HepG2 (cell line): ENCODE results near the gene FBH1. TPM values are rescaled to one million over a fixed set of nuclear protein-coding genes. Genes with fewer than 3 reads are reported as not detected.
A peak's percentile ranks its signal among the peaks of the same experiment; 100 is the strongest.

Experiments
- ATAC-seq: fragments of 200-7000 bp; cut with Tn5 transposase; 3 replicates; pipeline ENCODE4 v1.9.1; 2020; ENCODE audit warnings: mild to moderate bottlenecking, moderate library complexity
- BruUV-seq: library from RNA; stranded (reverse); fragments of 400-500 nt; replicated peaks from 2 replicates; lab custom pipeline; 2021; lab: Mats Ljungman, UMichigan
- CTCF ChIA-PET: fragments of 300-600 bp; formaldehyde crosslinking; extraction: SDS; loops from one replicate; lab custom pipeline; 2021; ENCODE audit warnings: low total read pairs, inconsistent platforms, low intra/inter-chr PET ratio; lab: Yijun Ruan, JAX
- POLR2A ChIA-PET: fragments of 350-600 bp; sonication (Branson Sonifier 250); formaldehyde crosslinking; loops from one replicate; lab custom pipeline; 2020; ENCODE audit warnings: antibody characterized with exemption, inconsistent platforms; lab: Yijun Ruan, JAX
- DNase-seq: peaks from one replicate; pipeline ENCODE4 v3.0.0-alpha.2; 2015; ENCODE audit warnings: low spot score
- FAIRE-seq: peaks from 3 replicates; lab custom pipeline; 2011; peaks lifted over from hg19 to GRCh38; lab: Jason Lieb, UNC
- H2AFZ ChIP-seq: one replicate; pipeline ENCODE4 v1.6.1; 2011; ENCODE audit warnings: low read length, inconsistent platforms
- H3K27ac ChIP-seq: fragments of 300-600 bp; 3 replicates; pipeline ENCODE4 v1.8.0; 2011; ENCODE audit warnings: mixed run types, mild to moderate bottlenecking, mixed read lengths, low read length, inconsistent platforms; ENCODE audit not compliant: insufficient read depth; ENCODE audit errors: extremely low read length
- H3K27me3 ChIP-seq, 2 experiments: fragments of 200-600 bp in 1 of 2; 2 replicates in 1 of 2; 3 replicates in 1 of 2; pipeline versions ENCODE4 v1.6.0 to v1.8.0; 2011; ENCODE audit warnings: low read length in 2 of 2, mild to moderate bottlenecking in 2 of 2, moderate library complexity in 2 of 2, inconsistent platforms in 1 of 2; ENCODE audit not compliant: insufficient read depth in 2 of 2, control insufficient read depth in 1 of 2
- H3K36me3 ChIP-seq, 2 experiments: fragments of 200-600 bp in 1 of 2; replicated peaks in 1 of 2; 2 replicates in 1 of 2; 3 replicates in 1 of 2; pipeline versions ENCODE4 v1.5.1 to v1.8.0; 2011; ENCODE audit warnings: low read length in 2 of 2, inconsistent platforms in 1 of 2; ENCODE audit not compliant: insufficient read depth in 2 of 2, control insufficient read depth in 1 of 2
- H3K4me1 ChIP-seq: 2 replicates; pipeline ENCODE4 v1.5.1; 2012; ENCODE audit warnings: low read length, inconsistent platforms; ENCODE audit not compliant: insufficient read depth
- H3K4me2 ChIP-seq: 2 replicates; pipeline ENCODE4 v1.6.0; 2011; ENCODE audit warnings: low read depth, low read length, inconsistent platforms
- H3K4me3 ChIP-seq, 3 experiments: fragments of 200-600 bp in 1 of 3; sonication (generic), shearing (Covaris generic) in 1 of 3; replicated peaks in 1 of 3; 2 replicates each; pipeline ENCODE4 v1.5.1; 2011 to 2016; ENCODE audit warnings: low read length in 3 of 3, inconsistent platforms in 2 of 3, low read depth in 2 of 3, mild to moderate bottlenecking in 2 of 3, control low read depth in 1 of 3, mixed read lengths in 1 of 3; ENCODE audit not compliant: insufficient read depth in 1 of 3
- H3K79me2 ChIP-seq: one replicate; pipeline ENCODE4 v1.6.1; 2011; ENCODE audit warnings: low read length, inconsistent platforms; ENCODE audit not compliant: insufficient read depth
- H3K9ac ChIP-seq: 2 replicates; pipeline ENCODE4 v1.6.0; 2011; ENCODE audit warnings: mild to moderate bottlenecking, low read depth, low read length, inconsistent platforms; ENCODE audit not compliant: insufficient read depth
- H3K9me3 ChIP-seq: 2 replicates; pipeline ENCODE4 v1.5.1; 2012; ENCODE audit warnings: mild to moderate bottlenecking, low read length
- H4K20me1 ChIP-seq: 2 replicates; pipeline ENCODE4 v1.6.0; 2011; ENCODE audit warnings: inconsistent platforms, mild to moderate bottlenecking, low read length, moderate library complexity; ENCODE audit not compliant: insufficient read depth
- GABPB1 ChIP-seq: IDR thresholded peaks from 2 replicates; pipeline ENCODE4 v1.6.1; 2016; ENCODE audit warnings: mild to moderate bottlenecking, missing genetic modification reagents, moderate library complexity, missing compliant biosample characterization
- MTA1 ChIP-seq: sonication (generic); formaldehyde crosslinking; IDR thresholded peaks from 2 replicates; pipeline ENCODE4 v1.4.0; 2020; ENCODE audit warnings: missing genetic modification reagents, mild to moderate bottlenecking, borderline replicate concordance
- PCBP1 ChIP-seq: fragments of 200-400 bp; formaldehyde crosslinking; IDR thresholded peaks from 2 replicates; pipeline ENCODE4 v1.6.1; 2017; ENCODE audit warnings: mild to moderate bottlenecking, low read depth, low read length, borderline replicate concordance
- PHF8 ChIP-seq: sonication (generic); formaldehyde crosslinking; IDR thresholded peaks from 2 replicates; pipeline ENCODE4 v1.5.0; 2020; ENCODE audit warnings: missing genetic modification reagents
- SRSF1 ChIP-seq: fragments of 200-400 bp; formaldehyde crosslinking; optimal IDR thresholded peaks from 2 replicates; pipeline ENCODE3; 2017; ENCODE audit warnings: mild to moderate bottlenecking, low read depth, low read length, moderate library complexity
- STAG1 ChIP-seq: sonication (generic); formaldehyde crosslinking; IDR thresholded peaks from 2 replicates; pipeline ENCODE4 v1.4.0; 2020; ENCODE audit warnings: missing genetic modification reagents
- TCF12 ChIP-seq, 2 experiments: fragments of 450-650 bp in 1 of 2; sonication (generic) in 1 of 2; formaldehyde crosslinking in 1 of 2; IDR thresholded peaks; 2 replicates each; pipeline versions ENCODE4 v1.6.1 to v1.8.0; 2017 to 2022; ENCODE audit warnings: antibody characterized with exemption in 1 of 2, mild to moderate bottlenecking in 1 of 2, missing genetic modification reagents in 1 of 2, moderate library complexity in 1 of 2
- ZNF468 ChIP-seq: sonication (generic); formaldehyde crosslinking; IDR thresholded peaks from 2 replicates; pipeline ENCODE4 v1.8.0; 2022; ENCODE audit warnings: mild to moderate bottlenecking, moderate library complexity, missing genetic modification reagents
- ZNF598 ChIP-seq: sonication (generic); formaldehyde crosslinking; IDR thresholded peaks from 2 replicates; pipeline ENCODE4 v1.5.1; 2020; ENCODE audit warnings: mild to moderate bottlenecking, missing genetic modification reagents, borderline replicate concordance
- WGBS: methylation state at CpG from one replicate; pipeline ENCODE4 v1.1.6; 2017; ENCODE audit warnings: low lambda C conversion rate; 5-methylcytosine and 5-hydroxymethylcytosine counted together
- in situ Hi-C: cut with HindIII; loops from 2 replicates; pipeline ENCODE4 v1.10.0; 2017; ENCODE audit warnings: low pct_unique_long_range_greater_than_20kb; ENCODE audit not compliant: extremely low pct_ligation_motif_present
- intact Hi-C: fragments of 100-400 bp; cut with micrococcal nuclease; formaldehyde crosslinking; loops from one replicate; pipeline ENCODE4 v1.10.0; 2022; ENCODE audit not compliant: unreplicated experiment
- polyA plus RNA-seq, 8 experiments: library from polyadenylated mRNA; depleted of rRNA in 3 of 8; stranded (reverse) in 7 of 8; unstranded in 1 of 8; fragments of >200 nt; fragmentation: Illumina TruSeq in 4 of 8; extraction: Trizol in 4 of 8; gene quantifications; 2 replicates each; pipeline versions ENCODE4 v1.2.1 to v1.2.3, GENCODE V29; 2011 to 2016; ENCODE audit warnings: low read depth in 4 of 8, missing spikeins in 1 of 8, mixed read lengths in 1 of 8; ENCODE audit not compliant: insufficient read depth in 1 of 8
- total RNA-seq, 5 experiments: library from RNA; depleted of rRNA; stranded (reverse); fragments of >200 nt; fragmentation: Illumina TruSeq; extraction: Trizol; gene quantifications; 2 replicates each; pipeline ENCODE4 v1.2.3, GENCODE V29; 2016; ENCODE audit warnings: low read depth in 1 of 5
- TF ChIP-seq, protein P1 (sequence below): sonication (generic); formaldehyde crosslinking; IDR thresholded peaks from 2 replicates; pipeline ENCODE4 v1.8.0; 2022; ENCODE audit warnings: missing genetic modification reagents, mild to moderate bottlenecking, borderline replicate concordance
- TF ChIP-seq, protein P2 (sequence below): sonication (generic); formaldehyde crosslinking; IDR thresholded peaks from 2 replicates; pipeline ENCODE4 v1.9.0; 2021; ENCODE audit warnings: mild to moderate bottlenecking, missing genetic modification reagents
- TF ChIP-seq, protein P3 (sequence below): sonication (generic); formaldehyde crosslinking; IDR thresholded peaks from 2 replicates; pipeline ENCODE4 v1.4.0; 2020; ENCODE audit warnings: low read depth, mild to moderate bottlenecking, missing genetic modification reagents
- TF ChIP-seq, protein P4 (sequence below): sonication (generic); formaldehyde crosslinking; conservative IDR thresholded peaks from 2 replicates; pipeline ENCODE4 v1.4.0; 2020; ENCODE audit warnings: missing genetic modification reagents

The FBH1 gene
- total and polyA plus RNA-seq, 2 of the 13 experiments (the other 11 are each of a cell fraction or from before 2014, with no cell fraction given), result 48.8 to 60.3 TPM

DNA sequence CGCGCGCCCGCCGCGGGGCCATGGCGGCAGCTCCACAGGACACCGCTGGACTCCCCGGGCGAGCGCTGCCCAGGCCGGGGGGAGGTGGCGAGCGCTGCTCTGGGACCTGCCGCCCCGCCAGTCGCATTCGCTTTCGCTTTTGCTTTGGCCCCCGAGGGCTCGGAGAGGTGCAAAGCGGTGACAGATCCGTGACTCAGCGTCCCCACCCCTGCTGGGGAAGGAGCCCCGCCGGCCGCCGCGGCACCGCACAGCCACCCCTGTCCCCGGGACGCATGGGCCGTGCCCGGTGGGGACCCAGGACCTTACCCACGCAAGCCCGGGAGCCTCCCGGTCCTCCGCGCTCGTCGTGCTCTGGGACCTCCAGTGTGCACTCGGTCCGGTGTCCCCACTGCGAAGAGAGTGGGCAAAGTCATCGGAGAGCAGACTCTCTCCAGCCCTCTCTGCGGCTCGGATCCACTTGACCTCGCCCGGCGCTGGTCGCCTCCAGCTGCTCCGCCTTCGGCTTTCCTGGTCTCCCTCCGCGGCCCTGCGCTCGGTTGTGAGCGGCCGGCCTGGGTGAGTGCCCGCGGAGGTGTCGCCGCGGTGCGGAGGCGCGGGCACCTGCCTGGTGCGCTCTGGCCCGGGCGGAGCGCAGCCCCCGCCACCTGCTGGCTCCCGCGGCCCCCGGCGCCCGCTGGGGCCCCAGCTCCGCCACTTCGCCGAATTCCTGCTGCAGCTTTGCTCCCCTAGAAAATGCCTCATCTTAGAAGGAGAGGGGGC is 87.6 kb downstream of the FBH1 start, which contains the start of gene IL15RA:
Gene IL15RA, minus strand, starts transcription at position 73 of the 759 bp plus-strand sequence. Its CDS starts 51 bp downstream, at position 22.
- ChIA-PET CTCF (interaction anchor here (0.7 to 1.3 kb wide), 2 partner anchors 28 to 111 kb away, joined by 3 to 5 read pairs; partner anchors contain the start of gene RBM17), POLR2A (no interaction called here)
- BruUV-seq, result no TSS peak
- WGBS, result no CpG with 5 or more reads among the region's 80 CpGs
- no peak within 1 kb of the TSS for H2AFZ ChIP-seq
- peak within 1 kb of the TSS; percentile 63 to 79 (median 69) for H3K4me3 ChIP-seq
- in situ Hi-C loops, result no loop called here
- 0 out of 2 replicates have a peak, but pooled peaks cover 4% of the 10 kb centered on the region for H3K4me1 ChIP-seq
- peak; percentile 24 for DNase-seq
- no peaks in the 10 kb centered on the region for H3K36me3 ChIP-seq
- peaks cover 5 to 37% of the 10 kb centered on the region in 2 experiments; a peak in 4 of 5 replicates for H3K27me3 ChIP-seq
- ATAC-seq, result peak; percentile 93
- FAIRE-seq, result no peak
- H3K4me2 ChIP-seq, result peak within 1 kb of the TSS; percentile 84
- no peak within 1 kb of the TSS for H3K9ac ChIP-seq
- intact Hi-C loops, result no loop called here
- H4K20me1 ChIP-seq, result no peaks in the 10 kb centered on the region
- no peak within 1 kb of the TSS for H3K27ac ChIP-seq
- H3K9me3 ChIP-seq, result no peaks in the 10 kb centered on the region
- no peaks in the 10 kb centered on the region for H3K79me2 ChIP-seq
- TF ChIP-seq STAG1 (CRISPR knock-in tag) (peak; percentile 13; the same call in 1 of the 2 replicates), PHF8 (peak; percentile 21; the same call in 1 of the 2 replicates), PCBP1 (no peak), ZNF598 (CRISPR knock-in tag) (no peak), ZNF468 (no peak), MTA1 (CRISPR knock-in tag) (0 out of 2 replicates have a peak, but pooled peaks have one; percentile 44), TCF12 (IDR thresholded peaks at IDR 0.05) (no peak), TCF12 (CRISPR knock-in tag; IDR thresholded peaks at IDR 0.05) (no peak), GABPB1 (CRISPR knock-in tag) (peak; percentile 29; the same call in 1 of the 2 replicates), SRSF1 (peak; percentile 33)
- TF ChIP-seq, protein P1, sequence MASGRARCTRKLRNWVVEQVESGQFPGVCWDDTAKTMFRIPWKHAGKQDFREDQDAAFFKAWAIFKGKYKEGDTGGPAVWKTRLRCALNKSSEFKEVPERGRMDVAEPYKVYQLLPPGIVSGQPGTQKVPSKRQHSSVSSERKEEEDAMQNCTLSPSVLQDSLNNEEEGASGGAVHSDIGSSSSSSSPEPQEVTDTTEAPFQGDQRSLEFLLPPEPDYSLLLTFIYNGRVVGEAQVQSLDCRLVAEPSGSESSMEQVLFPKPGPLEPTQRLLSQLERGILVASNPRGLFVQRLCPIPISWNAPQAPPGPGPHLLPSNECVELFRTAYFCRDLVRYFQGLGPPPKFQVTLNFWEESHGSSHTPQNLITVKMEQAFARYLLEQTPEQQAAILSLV (CRISPR knock-in tag), result no peak
- TF ChIP-seq, protein P2, sequence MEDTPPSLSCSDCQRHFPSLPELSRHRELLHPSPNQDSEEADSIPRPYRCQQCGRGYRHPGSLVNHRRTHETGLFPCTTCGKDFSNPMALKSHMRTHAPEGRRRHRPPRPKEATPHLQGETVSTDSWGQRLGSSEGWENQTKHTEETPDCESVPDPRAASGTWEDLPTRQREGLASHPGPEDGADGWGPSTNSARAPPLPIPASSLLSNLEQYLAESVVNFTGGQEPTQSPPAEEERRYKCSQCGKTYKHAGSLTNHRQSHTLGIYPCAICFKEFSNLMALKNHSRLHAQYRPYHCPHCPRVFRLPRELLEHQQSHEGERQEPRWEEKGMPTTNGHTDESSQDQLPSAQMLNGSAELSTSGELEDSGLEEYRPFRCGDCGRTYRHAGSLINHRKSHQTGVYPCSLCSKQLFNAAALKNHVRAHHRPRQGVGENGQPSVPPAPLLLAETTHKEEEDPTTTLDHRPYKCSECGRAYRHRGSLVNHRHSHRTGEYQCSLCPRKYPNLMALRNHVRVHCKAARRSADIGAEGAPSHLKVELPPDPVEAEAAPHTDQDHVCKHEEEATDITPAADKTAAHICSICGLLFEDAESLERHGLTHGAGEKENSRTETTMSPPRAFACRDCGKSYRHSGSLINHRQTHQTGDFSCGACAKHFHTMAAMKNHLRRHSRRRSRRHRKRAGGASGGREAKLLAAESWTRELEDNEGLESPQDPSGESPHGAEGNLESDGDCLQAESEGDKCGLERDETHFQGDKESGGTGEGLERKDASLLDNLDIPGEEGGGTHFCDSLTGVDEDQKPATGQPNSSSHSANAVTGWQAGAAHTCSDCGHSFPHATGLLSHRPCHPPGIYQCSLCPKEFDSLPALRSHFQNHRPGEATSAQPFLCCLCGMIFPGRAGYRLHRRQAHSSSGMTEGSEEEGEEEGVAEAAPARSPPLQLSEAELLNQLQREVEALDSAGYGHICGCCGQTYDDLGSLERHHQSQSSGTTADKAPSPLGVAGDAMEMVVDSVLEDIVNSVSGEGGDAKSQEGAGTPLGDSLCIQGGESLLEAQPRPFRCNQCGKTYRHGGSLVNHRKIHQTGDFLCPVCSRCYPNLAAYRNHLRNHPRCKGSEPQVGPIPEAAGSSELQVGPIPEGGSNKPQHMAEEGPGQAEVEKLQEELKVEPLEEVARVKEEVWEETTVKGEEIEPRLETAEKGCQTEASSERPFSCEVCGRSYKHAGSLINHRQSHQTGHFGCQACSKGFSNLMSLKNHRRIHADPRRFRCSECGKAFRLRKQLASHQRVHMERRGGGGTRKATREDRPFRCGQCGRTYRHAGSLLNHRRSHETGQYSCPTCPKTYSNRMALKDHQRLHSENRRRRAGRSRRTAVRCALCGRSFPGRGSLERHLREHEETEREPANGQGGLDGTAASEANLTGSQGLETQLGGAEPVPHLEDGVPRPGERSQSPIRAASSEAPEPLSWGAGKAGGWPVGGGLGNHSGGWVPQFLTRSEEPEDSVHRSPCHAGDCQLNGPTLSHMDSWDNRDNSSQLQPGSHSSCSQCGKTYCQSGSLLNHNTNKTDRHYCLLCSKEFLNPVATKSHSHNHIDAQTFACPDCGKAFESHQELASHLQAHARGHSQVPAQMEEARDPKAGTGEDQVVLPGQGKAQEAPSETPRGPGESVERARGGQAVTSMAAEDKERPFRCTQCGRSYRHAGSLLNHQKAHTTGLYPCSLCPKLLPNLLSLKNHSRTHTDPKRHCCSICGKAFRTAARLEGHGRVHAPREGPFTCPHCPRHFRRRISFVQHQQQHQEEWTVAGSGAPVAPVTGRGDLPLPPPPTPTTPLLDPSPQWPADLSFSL (CRISPR knock-in tag), result no peak
- TF ChIP-seq, protein P3, sequence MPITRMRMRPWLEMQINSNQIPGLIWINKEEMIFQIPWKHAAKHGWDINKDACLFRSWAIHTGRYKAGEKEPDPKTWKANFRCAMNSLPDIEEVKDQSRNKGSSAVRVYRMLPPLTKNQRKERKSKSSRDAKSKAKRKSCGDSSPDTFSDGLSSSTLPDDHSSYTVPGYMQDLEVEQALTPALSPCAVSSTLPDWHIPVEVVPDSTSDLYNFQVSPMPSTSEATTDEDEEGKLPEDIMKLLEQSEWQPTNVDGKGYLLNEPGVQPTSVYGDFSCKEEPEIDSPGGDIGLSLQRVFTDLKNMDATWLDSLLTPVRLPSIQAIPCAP (CRISPR knock-in tag), result peak; percentile 82; the same call in 1 of the 2 replicates
- TF ChIP-seq, protein P4, sequence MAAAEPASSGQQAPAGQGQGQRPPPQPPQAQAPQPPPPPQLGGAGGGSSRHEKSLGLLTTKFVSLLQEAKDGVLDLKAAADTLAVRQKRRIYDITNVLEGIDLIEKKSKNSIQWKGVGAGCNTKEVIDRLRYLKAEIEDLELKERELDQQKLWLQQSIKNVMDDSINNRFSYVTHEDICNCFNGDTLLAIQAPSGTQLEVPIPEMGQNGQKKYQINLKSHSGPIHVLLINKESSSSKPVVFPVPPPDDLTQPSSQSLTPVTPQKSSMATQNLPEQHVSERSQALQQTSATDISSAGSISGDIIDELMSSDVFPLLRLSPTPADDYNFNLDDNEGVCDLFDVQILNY (CRISPR knock-in tag), result no peak
